Ishikawa (cell line): ENCODE results near the gene FAM171A1.

ENCODE experiments used
- CEBPB ChIP-seq: IDR thresholded peaks from 2 replicates; pipeline ENCODE4 v1.6.1; 2012
- CREB1 ChIP-seq: IDR thresholded peaks from 2 replicates; pipeline ENCODE4 v1.6.1; 2012; ENCODE audit warnings: low read depth
- EGR1 ChIP-seq: IDR thresholded peaks from 2 replicates; pipeline ENCODE4 v1.6.1; 2012
- EP300 ChIP-seq: IDR thresholded peaks from 2 replicates; pipeline ENCODE4 v1.6.1; 2012; ENCODE audit warnings: borderline replicate concordance
- FOXM1 ChIP-seq: IDR thresholded peaks from 2 replicates; pipeline ENCODE4 v1.6.1; 2012; ENCODE audit warnings: low read depth, borderline replicate concordance
- MAX ChIP-seq: IDR thresholded peaks from 2 replicates; pipeline ENCODE4 v1.6.1; 2012
- NFIC ChIP-seq: IDR thresholded peaks from 2 replicates; pipeline ENCODE4 v1.6.1; 2012
- RAD21 ChIP-seq: IDR thresholded peaks from 2 replicates; pipeline ENCODE4 v1.6.1; 2012; ENCODE audit warnings: low read depth
- REST ChIP-seq: IDR thresholded peaks from 2 replicates; pipeline ENCODE4 v1.6.1; 2012; ENCODE audit warnings: low read depth, mild to moderate bottlenecking
- TAF1 ChIP-seq: IDR thresholded peaks from 2 replicates; pipeline ENCODE4 v1.6.1; 2012; ENCODE audit warnings: low read depth, mild to moderate bottlenecking
- TCF12 ChIP-seq: IDR thresholded peaks from 2 replicates; pipeline ENCODE4 v1.6.1; 2012; ENCODE audit warnings: low read depth
- TEAD4 ChIP-seq: IDR thresholded peaks from 2 replicates; pipeline ENCODE4 v1.6.1; 2012
- USF1 ChIP-seq: IDR thresholded peaks from 2 replicates; pipeline ENCODE4 v1.6.1; 2012
- YY1 ChIP-seq: IDR thresholded peaks from 2 replicates; pipeline ENCODE4 v1.6.1; 2012; ENCODE audit warnings: low read depth
- ZBTB7A ChIP-seq: IDR thresholded peaks from 2 replicates; pipeline ENCODE4 v1.6.1; 2012; ENCODE audit warnings: low read depth

The FAM171A1 gene

GRCh38 chr10:15341502-15342128 is 29.5 kb downstream of the FAM171A1 start:
- TF ChIP-seq CEBPB, result no peak
- no peak for TF ChIP-seq NFIC
- TF ChIP-seq RAD21, result no peak
- no peak for TF ChIP-seq TEAD4
- TF ChIP-seq USF1, result no peak
- TF ChIP-seq TAF1, result no peak
- TF ChIP-seq YY1, result no peak
- no peak for TF ChIP-seq TCF12
- TF ChIP-seq ZBTB7A, result no peak

GRCh38 chr10:15339892-15340291 is 31.2 kb downstream of the FAM171A1 start:
- no peak for TF ChIP-seq REST
- TF ChIP-seq EGR1, result no peak
- TF ChIP-seq EP300, result no peak
- no peak for TF ChIP-seq CEBPB
- no peak for TF ChIP-seq NFIC
- no peak for TF ChIP-seq USF1
- TF ChIP-seq FOXM1, result no peak
- TF ChIP-seq TCF12, result no peak
- no peak for TF ChIP-seq RAD21
- TF ChIP-seq TEAD4, result no peak
- no peak for TF ChIP-seq TAF1
- no peak for TF ChIP-seq MAX
- TF ChIP-seq YY1, result no peak
- no peak for TF ChIP-seq ZBTB7A
- TF ChIP-seq CREB1, result no peak

GRCh38 chr10:15336211-15336610 is 34.9 kb downstream of the FAM171A1 start:
- TF ChIP-seq EGR1 (no peak), CEBPB (no peak), RAD21 (no peak), MAX (no peak), CREB1 (no peak), USF1 (no peak), TCF12 (no peak), YY1 (no peak), ZBTB7A (no peak)

- TF ChIP-seq MAX (no peak), RAD21 (no peak), EGR1 (no peak), FOXM1 (no peak), ZBTB7A (no peak), USF1 (no peak), CEBPB (no peak), NFIC (no peak), YY1 (no peak), TAF1 (no peak), REST (no peak), EP300 (no peak), CREB1 (no peak), TEAD4 (no peak), TCF12 (no peak)
Observed at GRCh38 chr10:15335508-15335907, 35.6 kb downstream of the FAM171A1 start.
